Activated CD4-positive, CD25-positive, alpha-beta regulatory T cell (primary cell): Measurements from ENCODE around the gene C1orf56.

ENCODE experiments used
- DNase-seq, 4 experiments: peaks; one replicate each; lab custom pipeline; 2025; lab: John Stamatoyannopoulos, UW

Gene C1orf56

GRCh38 chr1:151047591-151047924 lies at the start of gene C1orf56:
Gene C1orf56, plus strand, starts transcription at chr1:151047751. Its CDS starts 97 bp downstream, at chr1:151047848.
- peak in 3 of 4 experiments; percentile 30 to 39 (median 31) for DNase-seq

- no peak for DNase-seq
Measured at GRCh38 chr1:150997949-150998348, 49.6 kb upstream of the C1orf56 start.

- DNase-seq: no peak
Measured at GRCh38 chr1:150999051-150999674, 48.4 kb upstream of the C1orf56 start.

GRCh38 chr1:150999926-151000325 lies 47.6 kb upstream of the C1orf56 start:
- no peak for DNase-seq

- DNase-seq: no peak
Measured at GRCh38 chr1:151000408-151000807, 47.1 kb upstream of the C1orf56 start.

GRCh38 chr1:151001602-151002001 lies 45.9 kb upstream of the C1orf56 start:
- DNase-seq: no peak

- no peak for DNase-seq
Measured at GRCh38 chr1:151002051-151002450, 45.5 kb upstream of the C1orf56 start.

GRCh38 chr1:151002611-151003010 lies 44.9 kb upstream of the C1orf56 start:
- DNase-seq: no peak

- no peak for DNase-seq
Measured at GRCh38 chr1:151003180-151003579, 44.4 kb upstream of the C1orf56 start.

GRCh38 chr1:151005729-151006319 lies 41.7 kb upstream of the C1orf56 start:
- no peak for DNase-seq

GRCh38 chr1:151006327-151007052 lies 41.1 kb upstream of the C1orf56 start, which contains the start of gene MINDY1:
Gene MINDY1, minus strand, starts transcription at chr1:151006902. Its CDS starts 4,285 bp downstream, at chr1:151002617.
- no peak for DNase-seq

GRCh38 chr1:151007853-151008243 lies 39.7 kb upstream of the C1orf56 start:
- DNase-seq: no peak

- peak; percentile 87 to 94 (median 88) for DNase-seq
Measured at GRCh38 chr1:151008244-151009205, 39.0 kb upstream of the C1orf56 start, which contains the start of gene PRUNE1. Gene PRUNE1, plus strand, starts transcription at chr1:151008449. Its CDS starts 184 bp downstream, at chr1:151008633.

GRCh38 chr1:151009206-151009587 lies 38.4 kb upstream of the C1orf56 start:
- DNase-seq: no peak

- DNase-seq: no peak
Measured at GRCh38 chr1:151009674-151010345, 37.7 kb upstream of the C1orf56 start.

GRCh38 chr1:151010346-151010726 lies 37.2 kb upstream of the C1orf56 start:
- DNase-seq: no peak

- no peak for DNase-seq
Measured at GRCh38 chr1:151011154-151011850, 36.2 kb upstream of the C1orf56 start.

- no peak for DNase-seq
Measured at GRCh38 chr1:151012684-151013471, 34.7 kb upstream of the C1orf56 start.

- DNase-seq: no peak
Measured at GRCh38 chr1:151013518-151013917, 34.0 kb upstream of the C1orf56 start.
